Measurements from ENCODE around the gene RASA2. TPM values are rescaled to one million over a fixed set of nuclear protein-coding genes. Genes with fewer than 3 reads are reported as not detected.
"Not testable (repeated sequence)": the region's sequence is repeated elsewhere in the genome, so short reads cannot be mapped to it uniquely, and the experiment has no call there.

The RASA2 gene
- total and polyA plus RNA-seq, 2 experiments from 2014 or later: 16.6 to 28.6 TPM

DNA sequence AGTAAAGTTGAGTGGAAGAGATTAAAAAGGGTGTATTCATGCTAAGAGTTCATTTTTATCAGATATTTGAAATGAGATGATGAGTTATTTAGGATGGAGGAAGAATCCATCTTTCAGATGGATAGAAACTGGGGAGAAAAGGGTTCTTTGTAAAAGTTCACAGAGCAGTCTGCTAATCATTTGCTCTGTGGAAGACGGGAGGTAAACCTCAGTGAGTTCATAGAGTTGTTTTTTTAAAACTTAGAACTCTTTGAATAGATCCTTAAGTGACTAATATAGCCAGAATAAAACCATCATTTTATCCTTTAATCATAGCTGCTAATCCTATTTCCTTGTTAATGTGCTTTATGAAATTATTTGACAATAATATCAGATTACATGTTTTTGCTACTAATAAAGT, 5.1 kb downstream of the RASA2 start (continued):
- TF ChIP-seq, protein P1, sequence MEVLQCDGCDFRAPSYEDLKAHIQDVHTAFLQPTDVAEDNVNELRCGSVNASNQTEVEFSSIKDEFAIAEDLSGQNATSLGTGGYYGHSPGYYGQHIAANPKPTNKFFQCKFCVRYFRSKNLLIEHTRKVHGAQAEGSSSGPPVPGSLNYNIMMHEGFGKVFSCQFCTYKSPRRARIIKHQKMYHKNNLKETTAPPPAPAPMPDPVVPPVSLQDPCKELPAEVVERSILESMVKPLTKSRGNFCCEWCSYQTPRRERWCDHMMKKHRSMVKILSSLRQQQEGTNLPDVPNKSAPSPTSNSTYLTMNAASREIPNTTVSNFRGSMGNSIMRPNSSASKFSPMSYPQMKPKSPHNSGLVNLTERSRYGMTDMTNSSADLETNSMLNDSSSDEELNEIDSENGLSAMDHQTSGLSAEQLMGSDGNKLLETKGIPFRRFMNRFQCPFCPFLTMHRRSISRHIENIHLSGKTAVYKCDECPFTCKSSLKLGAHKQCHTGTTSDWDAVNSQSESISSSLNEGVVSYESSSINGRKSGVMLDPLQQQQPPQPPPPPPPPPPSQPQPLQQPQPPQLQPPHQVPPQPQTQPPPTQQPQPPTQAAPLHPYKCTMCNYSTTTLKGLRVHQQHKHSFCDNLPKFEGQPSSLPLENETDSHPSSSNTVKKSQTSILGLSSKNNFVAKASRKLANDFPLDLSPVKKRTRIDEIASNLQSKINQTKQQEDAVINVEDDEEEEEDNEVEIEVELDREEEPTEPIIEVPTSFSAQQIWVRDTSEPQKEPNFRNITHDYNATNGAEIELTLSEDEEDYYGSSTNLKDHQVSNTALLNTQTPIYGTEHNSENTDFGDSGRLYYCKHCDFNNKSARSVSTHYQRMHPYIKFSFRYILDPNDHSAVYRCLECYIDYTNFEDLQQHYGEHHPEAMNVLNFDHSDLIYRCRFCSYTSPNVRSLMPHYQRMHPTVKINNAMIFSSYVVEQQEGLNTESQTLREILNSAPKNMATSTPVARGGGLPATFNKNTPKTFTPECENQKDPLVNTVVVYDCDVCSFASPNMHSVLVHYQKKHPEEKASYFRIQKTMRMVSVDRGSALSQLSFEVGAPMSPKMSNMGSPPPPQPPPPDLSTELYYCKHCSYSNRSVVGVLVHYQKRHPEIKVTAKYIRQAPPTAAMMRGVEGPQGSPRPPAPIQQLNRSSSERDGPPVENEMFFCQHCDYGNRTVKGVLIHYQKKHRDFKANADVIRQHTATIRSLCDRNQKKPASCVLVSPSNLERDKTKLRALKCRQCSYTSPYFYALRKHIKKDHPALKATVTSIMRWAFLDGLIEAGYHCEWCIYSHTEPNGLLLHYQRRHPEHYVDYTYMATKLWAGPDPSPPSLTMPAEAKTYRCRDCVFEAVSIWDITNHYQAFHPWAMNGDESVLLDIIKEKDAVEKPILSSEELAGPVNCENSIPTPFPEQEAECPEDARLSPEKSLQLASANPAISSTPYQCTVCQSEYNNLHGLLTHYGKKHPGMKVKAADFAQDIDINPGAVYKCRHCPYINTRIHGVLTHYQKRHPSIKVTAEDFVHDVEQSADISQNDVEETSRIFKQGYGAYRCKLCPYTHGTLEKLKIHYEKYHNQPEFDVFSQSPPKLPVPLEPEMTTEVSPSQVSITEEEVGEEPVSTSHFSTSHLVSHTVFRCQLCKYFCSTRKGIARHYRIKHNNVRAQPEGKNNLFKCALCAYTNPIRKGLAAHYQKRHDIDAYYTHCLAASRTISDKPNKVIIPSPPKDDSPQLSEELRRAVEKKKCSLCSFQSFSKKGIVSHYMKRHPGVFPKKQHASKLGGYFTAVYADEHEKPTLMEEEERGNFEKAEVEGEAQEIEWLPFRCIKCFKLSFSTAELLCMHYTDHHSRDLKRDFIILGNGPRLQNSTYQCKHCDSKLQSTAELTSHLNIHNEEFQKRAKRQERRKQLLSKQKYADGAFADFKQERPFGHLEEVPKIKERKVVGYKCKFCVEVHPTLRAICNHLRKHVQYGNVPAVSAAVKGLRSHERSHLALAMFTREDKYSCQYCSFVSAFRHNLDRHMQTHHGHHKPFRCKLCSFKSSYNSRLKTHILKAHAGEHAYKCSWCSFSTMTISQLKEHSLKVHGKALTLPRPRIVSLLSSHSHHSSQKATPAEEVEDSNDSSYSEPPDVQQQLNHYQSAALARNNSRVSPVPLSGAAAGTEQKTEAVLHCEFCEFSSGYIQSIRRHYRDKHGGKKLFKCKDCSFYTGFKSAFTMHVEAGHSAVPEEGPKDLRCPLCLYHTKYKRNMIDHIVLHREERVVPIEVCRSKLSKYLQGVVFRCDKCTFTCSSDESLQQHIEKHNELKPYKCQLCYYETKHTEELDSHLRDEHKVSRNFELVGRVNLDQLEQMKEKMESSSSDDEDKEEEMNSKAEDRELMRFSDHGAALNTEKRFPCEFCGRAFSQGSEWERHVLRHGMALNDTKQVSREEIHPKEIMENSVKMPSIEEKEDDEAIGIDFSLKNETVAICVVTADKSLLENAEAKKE (CRISPR knock-in tag; IDR thresholded peaks at IDR 0.05): no peak
- TF ChIP-seq NANOG (IDR thresholded peaks at IDR 0.05; ENCODE audit: borderline replicate concordance) (no peak), EZH2 (IDR thresholded peaks at IDR 0.05; ENCODE audit: low read depth, unreplicated experiment) (no peak), JUNB (IDR thresholded peaks at IDR 0.05; ENCODE audit: unreplicated experiment) (no peak)

DNA sequence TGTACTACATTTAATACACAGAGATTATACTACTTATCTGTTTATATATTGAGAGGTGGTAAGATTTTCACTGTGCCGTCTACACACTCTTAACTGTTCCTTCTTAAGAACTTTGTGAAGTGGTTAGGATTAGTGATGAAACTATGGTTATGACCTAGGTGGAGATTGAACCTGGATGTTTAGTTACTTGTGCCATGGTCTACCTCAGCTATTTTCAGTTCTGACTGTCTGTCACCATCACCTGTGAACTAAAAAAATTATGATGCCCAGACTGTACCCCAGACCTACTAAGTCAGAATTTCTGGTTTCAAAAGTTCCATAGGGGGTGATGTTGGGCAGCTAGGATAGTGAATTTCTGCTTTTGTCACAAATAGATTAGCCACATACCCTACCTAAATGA, 6.4 kb downstream of the RASA2 start:
- H3K4me2 ChIP-seq: no peak overlapping the region
- TF ChIP-seq JUNB (IDR thresholded peaks at IDR 0.05; ENCODE audit: unreplicated experiment) (no peak), ZNF331 (CRISPR knock-in tag; IDR thresholded peaks at IDR 0.05; ENCODE audit: low read depth) (no peak), STAT1 (IDR thresholded peaks at IDR 0.05; ENCODE audit: unreplicated experiment) (no peak), EZH2 (IDR thresholded peaks at IDR 0.05; ENCODE audit: low read depth, unreplicated experiment) (no peak)
- TF ChIP-seq, protein P2, sequence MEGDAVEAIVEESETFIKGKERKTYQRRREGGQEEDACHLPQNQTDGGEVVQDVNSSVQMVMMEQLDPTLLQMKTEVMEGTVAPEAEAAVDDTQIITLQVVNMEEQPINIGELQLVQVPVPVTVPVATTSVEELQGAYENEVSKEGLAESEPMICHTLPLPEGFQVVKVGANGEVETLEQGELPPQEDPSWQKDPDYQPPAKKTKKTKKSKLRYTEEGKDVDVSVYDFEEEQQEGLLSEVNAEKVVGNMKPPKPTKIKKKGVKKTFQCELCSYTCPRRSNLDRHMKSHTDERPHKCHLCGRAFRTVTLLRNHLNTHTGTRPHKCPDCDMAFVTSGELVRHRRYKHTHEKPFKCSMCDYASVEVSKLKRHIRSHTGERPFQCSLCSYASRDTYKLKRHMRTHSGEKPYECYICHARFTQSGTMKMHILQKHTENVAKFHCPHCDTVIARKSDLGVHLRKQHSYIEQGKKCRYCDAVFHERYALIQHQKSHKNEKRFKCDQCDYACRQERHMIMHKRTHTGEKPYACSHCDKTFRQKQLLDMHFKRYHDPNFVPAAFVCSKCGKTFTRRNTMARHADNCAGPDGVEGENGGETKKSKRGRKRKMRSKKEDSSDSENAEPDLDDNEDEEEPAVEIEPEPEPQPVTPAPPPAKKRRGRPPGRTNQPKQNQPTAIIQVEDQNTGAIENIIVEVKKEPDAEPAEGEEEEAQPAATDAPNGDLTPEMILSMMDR (conservative IDR thresholded peaks at IDR 0.05; ENCODE audit: low read depth in 2 of 2): no peak
- no peak overlapping the region for H2AFZ ChIP-seq
- no peaks in the 10 kb centered on the region for H3K36me3 ChIP-seq (ENCODE audit: insufficient read depth)
- no peaks in the 10 kb centered on the region for H3K9me2 ChIP-seq (ENCODE audit: insufficient read depth)
- Mint-ChIP-seq H3K4me3 (no peak overlapping the region), H3K9me3 (no peaks in the 10 kb centered on the region), H3K4me1 (peaks cover 33% of the 10 kb centered on the region), H3K27me3 (ENCODE audit: insufficient read depth, low read depth, poor library complexity) (no peaks in the 10 kb centered on the region), H3K36me3 (ENCODE audit: low read depth) (no peaks in the 10 kb centered on the region), H3K27ac (no peak overlapping the region)
- H3F3A ChIP-seq (replicated peaks; ENCODE audit: low read depth): no peaks in the 10 kb centered on the region
- peaks cover 23% of the 10 kb centered on the region for H3K4me1 ChIP-seq (ENCODE audit: insufficient read depth)
- peaks cover 18% of the 10 kb centered on the region; the same call in 1 of the 2 replicates for H4K20me1 ChIP-seq (replicated peaks; ENCODE audit: insufficient read depth)
- DNase-seq (ENCODE audit: low spot score) (no peak), ATAC-seq (no peak)
- no peak overlapping the region for H3K27ac ChIP-seq (ENCODE audit: low read depth)
- peaks cover 89% of the 10 kb centered on the region for H3K79me2 ChIP-seq (replicated peaks; ENCODE audit: insufficient read depth)
- no peaks in the 10 kb centered on the region for H3K27me3 ChIP-seq (ENCODE audit: insufficient read depth)
- H3K4me3 ChIP-seq: no peak overlapping the region

DNA sequence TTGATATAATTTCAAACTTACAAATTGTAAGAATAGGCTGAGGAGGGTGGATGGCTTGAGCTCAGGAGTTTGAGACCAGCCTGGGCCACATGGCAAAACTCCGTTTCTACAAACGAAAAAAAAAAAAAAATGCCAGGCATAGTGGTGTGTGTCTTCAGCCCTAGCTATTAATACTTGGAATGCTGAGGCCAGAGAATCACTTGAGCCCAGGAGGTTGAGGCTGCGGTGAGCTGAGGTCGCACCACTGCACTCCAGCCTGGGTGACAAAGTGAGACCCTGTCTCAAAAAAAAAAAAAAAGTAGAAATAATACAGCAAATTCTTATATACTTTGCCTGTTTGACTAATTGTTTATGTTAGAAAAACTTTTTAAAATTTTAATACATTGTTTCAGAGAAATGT, 10.8 kb downstream of the RASA2 start:
- H3K4me3 ChIP-seq; H3K27ac Mint-ChIP-seq; H3K4me1 Mint-ChIP-seq; H3F3A ChIP-seq (replicated peaks; ENCODE audit: low read depth); ATAC-seq; H3K9me2 ChIP-seq (ENCODE audit: insufficient read depth); H3K27ac ChIP-seq (ENCODE audit: low read depth); H3K36me3 Mint-ChIP-seq (ENCODE audit: low read depth); H3K27me3 Mint-ChIP-seq (ENCODE audit: insufficient read depth, low read depth, poor library complexity); DNase-seq (ENCODE audit: low spot score); H3K4me1 ChIP-seq (ENCODE audit: insufficient read depth); H3K36me3 ChIP-seq (ENCODE audit: insufficient read depth); H3K4me2 ChIP-seq; H2AFZ ChIP-seq; H3K9me3 Mint-ChIP-seq; H3K27me3 ChIP-seq (ENCODE audit: insufficient read depth); H3K4me3 Mint-ChIP-seq: not testable (repeated sequence)
- Histone ChIP-seq H4K20me1 (replicated peaks; ENCODE audit: insufficient read depth) (peaks cover 18% of the 10 kb centered on the region; the same call in 1 of the 2 replicates), H3K79me2 (replicated peaks; ENCODE audit: insufficient read depth) (peaks cover 82% of the 10 kb centered on the region)

All from GM23338 (cell line).